Iris pigment epithelial cell (primary cell): Measurements from ENCODE around the gene MMUT.
"Not testable (repeated sequence)": the region's sequence is repeated elsewhere in the genome, so short reads cannot be mapped to it uniquely, and the experiment has no call there.

Source experiments
- DNase-seq: peaks from one replicate; pipeline ENCODE4 v3.0.0-alpha.2; 2011; ENCODE audit warnings: low read depth

The MMUT gene

GRCh38 chr6:49423817-49424216 lies 39.2 kb downstream of the MMUT start:
- no peak for DNase-seq

GRCh38 chr6:49416195-49416594 lies 46.9 kb downstream of the MMUT start:
- DNase-seq, result no peak

- no peak for DNase-seq
Measured at GRCh38 chr6:49415358-49415757, 47.7 kb downstream of the MMUT start.

GRCh38 chr6:49410564-49410963 lies 52.5 kb downstream of the MMUT start:
- DNase-seq, result no peak

- peak; percentile 62 for DNase-seq
Measured at GRCh38 chr6:49409951-49410542, 53.0 kb downstream of the MMUT start.

- DNase-seq, result peak; percentile 21
Measured at GRCh38 chr6:49406250-49406970, 56.6 kb downstream of the MMUT start.

- DNase-seq, result peak; percentile 1
Measured at GRCh38 chr6:49401063-49401462, 62.0 kb downstream of the MMUT start.

- DNase-seq, result not testable (repeated sequence)
Measured at GRCh38 chr6:49386667-49387508, 76.2 kb downstream of the MMUT start.

GRCh38 chr6:49384904-49385303 lies 78.1 kb downstream of the MMUT start:
- peak; percentile 1 for DNase-seq
